HG02588 (cell line): ENCODE results near the gene KDM6A.
A peak's percentile ranks its signal among the peaks of the same experiment; 100 is the strongest.
"Not testable (repeated sequence)": the region's sequence is repeated elsewhere in the genome, so short reads cannot be mapped to it uniquely, and the experiment has no call there.

Experiments
- ATAC-seq: cut with Tn5 transposase; IDR thresholded peaks from one replicate; pipeline ENCODE4 v1.9.1; 2021; ENCODE audit warnings: mild to moderate bottlenecking, moderate library complexity; ENCODE audit not compliant: unreplicated experiment

KDM6A gene

DNA sequence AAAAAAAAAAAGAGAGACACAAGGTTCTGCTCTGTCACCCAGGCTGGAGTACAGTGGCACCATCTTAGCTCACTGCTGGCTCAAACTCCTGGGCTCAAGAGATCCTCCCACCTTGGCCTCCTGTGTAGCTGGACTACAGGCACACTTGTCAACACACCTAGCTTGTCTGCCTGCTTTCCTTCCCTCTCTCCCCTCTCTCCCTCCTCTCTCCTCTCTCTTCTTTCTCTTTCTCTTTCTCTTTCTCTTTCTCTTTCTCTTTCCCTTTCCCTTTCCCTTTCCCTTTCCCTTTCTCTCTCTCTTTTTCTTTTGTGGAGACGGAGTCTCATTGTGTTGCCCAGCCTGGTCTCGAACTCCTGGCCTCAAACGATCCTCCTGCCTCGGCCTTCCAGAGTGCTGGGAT is 195.6 kb downstream of the KDM6A start:
- ATAC-seq, result no peak

DNA sequence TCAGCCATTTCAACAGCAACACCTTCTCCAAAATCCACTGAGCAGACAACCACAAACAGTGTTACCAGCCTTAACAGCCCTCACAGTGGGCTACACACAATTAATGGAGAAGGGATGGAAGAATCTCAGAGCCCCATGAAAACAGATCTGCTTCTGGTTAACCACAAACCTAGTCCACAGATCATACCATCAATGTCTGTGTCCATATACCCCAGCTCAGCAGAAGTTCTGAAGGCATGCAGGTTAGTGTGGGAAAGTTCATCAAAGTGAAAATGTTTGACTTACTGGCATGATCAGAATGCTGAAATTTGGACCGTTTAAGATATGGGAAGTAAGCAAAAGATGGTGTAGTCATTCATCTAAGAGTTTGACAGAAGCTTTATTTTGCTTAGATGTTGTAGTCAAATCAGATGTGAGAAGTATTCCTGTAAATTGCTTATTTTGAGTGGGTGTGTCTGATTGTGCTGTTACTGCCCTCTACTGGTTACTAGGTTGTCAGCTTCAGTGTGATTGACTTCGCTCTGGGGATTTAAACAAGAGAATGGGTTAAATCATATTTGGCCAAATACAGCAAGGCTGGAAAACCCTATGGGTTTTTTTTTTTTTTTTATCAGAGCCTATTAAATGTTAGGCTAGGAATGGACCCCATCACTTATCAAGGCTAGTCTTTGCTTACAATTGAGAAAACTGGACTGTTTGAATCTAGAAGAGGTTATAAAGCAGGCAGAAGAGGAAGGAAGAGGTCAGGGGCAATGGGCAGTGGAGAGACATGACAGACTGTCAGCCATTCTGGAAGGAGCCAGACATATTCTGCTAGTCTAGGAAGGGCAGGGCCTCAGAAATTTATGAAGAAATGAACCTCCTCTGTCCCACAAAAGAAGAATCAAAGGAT is 197.4 kb downstream of the KDM6A start:
- ATAC-seq, result no peak

DNA sequence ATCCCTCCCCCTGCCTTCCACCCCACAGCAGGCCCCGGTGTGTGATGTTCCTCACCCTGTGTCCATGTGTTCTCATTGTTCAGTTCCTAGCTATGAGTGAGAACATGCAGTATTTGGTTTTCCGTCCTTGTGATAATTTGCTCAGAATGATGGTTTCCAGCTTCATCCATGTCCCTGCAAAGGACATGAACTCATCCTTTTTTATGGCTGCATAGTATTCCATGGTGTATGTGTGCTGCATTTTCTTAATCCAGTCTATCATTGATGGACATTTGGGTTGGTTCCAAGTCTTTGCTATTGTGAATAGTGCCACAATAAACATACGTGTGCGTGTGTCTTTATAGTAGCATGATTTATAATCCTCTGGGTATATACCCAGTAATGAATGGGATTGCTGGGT is 200.0 kb downstream of the KDM6A start:
- not testable (repeated sequence) for ATAC-seq

- peak; percentile 70 for ATAC-seq
Observed at GRCh38 chrX:45077748-45078424, 204.9 kb downstream of the KDM6A start.

DNA sequence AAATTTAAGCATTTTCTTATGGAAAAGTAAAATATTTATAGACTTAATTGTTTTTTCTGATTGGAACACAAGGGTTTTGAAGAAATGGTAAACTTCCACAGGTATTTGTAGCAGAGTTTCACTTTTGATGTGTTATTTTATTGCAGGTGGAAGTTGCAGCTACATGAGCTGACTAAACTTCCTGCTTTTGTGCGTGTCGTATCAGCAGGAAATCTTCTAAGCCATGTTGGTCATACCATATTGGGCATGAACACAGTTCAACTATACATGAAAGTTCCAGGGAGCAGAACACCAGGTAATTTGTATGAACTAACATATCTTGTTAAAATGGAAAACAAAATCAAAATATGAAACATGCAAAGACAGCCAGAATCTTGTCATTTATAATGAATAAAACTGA is 210.3 kb downstream of the KDM6A start:
- ATAC-seq, result no peak

GRCh38 chrX:45110494-45110893 is 237.5 kb downstream of the KDM6A start:
- no peak for ATAC-seq

DNA sequence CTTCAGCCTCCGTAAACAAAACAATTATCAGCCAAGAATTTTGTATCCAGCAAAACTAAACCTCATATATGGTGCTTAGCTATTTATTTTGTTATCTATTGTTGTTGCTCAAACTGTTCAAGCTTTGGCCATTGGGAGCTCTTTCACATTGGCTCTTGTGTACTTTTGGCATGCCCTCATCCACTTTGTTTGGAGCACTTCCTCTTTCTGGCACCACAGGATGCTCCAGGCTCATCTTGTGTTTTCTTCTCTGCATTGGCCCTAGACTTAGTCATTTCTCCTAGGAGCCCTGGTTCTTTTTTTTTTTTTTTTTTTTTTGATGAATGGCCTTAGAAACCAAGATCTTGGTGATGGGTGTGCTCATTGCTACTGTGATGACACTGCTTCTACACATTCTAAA is 253.2 kb downstream of the KDM6A start:
- ATAC-seq, result no peak

- ATAC-seq, result no peak
Observed at GRCh38 chrX:45128896-45129454, 256.0 kb downstream of the KDM6A start.

DNA sequence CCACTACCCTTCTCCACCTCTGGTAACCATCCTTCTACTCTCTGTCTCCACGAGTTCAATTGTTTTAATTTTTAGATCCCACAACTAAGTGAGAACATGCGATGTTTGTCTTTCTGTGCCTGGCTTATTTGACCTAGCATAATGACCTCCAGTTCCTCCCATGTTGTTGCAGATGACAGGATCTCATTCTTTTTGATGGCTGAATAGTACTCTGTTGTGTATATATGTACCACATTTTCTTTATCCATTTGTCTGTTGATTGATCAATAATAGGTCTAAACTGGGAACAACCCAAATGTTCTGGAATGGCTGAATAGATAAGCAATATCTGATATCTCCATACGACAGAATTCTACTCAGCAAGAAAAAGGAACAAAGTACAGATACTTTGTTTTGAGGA is 260.5 kb downstream of the KDM6A start:
- ATAC-seq, result no peak

DNA sequence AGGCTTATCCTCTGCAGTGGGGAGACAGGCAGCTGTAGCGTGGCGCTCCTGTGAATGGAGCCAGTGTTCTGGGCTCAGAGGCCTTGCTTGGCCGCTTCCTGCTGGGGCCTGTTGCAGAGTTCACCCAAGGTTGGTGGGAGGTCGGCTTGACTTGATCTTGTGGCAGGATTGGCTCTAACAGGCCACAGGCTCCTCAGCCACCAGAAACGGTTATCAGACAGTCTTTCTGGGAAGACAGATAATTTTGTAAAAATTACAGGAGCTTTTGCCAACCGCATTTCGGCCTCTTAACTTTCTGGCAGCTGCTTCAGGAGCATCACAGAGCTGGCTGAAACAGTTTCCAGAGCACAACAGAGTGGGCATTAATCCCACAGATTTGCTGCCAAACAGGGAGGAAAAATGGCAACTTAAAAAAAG is 261.3 kb downstream of the KDM6A start:
- ATAC-seq, result no peak

DNA sequence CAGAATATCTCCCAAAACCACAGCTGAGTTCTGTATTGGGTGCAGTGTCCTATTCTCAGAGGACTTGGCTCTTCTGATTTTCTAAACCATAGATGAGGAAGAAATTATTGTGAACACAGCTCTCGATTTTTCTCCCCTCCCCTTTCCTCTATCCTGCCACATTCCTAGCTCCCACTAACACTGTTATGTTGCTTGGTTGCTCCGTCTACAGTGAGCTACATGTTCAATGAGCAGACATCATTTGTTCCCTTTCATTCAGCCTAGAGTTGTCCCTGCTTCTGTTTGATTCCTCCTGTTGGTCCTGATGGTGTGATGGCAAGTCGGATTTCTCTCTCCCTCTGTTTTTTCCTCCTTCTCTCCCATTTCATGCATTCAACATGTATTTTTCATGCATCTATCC is 261.8 kb downstream of the KDM6A start:
- ATAC-seq, result no peak

DNA sequence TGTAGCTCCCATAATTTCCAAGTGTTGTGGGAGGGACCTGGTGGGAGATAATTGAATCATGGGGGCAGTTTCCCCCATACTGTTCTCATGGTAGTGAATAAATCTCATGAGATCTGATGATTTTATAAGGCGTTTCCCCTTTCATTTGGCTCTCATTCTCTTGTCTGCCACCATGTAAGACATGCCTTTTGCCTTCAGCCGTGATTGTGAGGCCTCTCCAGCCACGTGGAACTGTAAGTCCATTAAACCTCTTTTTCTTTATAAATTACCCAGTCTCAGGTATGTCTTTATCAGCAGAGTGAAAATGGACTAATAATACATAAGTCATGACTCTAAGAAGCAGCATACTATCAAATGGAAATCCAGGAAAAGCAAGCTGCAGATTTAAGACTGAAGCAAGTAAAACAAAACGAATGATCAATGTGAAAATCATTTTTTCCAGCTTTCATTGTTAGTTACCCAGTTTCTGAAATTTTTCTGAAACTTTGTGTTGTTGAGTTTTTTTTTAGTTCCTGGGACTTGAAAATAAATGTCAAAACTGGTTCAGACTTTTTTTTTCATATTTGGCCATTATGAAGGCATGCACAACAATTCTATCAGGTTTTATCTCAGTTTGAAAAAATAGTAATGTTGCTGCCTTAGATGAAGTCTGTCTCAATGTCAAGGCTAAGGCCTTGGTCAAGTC is 262.5 kb downstream of the KDM6A start:
- ATAC-seq, result not testable (repeated sequence)

- ATAC-seq, result no peak
Observed at GRCh38 chrX:45137531-45137930, 264.5 kb downstream of the KDM6A start.

- ATAC-seq, result no peak
Observed at GRCh38 chrX:45138525-45138924, 265.5 kb downstream of the KDM6A start.

DNA sequence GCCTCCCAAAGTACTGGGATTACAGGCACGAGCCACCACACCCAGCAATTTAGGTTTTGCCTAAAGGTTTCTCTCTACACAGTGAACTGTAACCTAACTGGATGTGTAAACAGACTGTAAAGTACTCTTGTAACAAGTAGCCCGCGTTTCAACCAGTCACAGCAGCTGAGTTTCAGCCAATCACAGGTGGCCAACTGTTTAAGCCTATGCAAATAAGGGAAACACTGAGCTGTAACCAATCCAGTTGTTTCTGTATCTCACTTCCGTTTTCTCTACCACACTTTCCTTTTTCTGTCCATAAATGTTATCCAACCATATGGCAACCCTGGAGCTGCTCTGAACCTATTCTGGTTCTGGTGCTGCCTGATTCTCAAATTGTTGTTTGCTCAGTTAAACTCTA is 267.8 kb downstream of the KDM6A start:
- ATAC-seq, result no peak

GRCh38 chrX:45142185-45142584 is 269.2 kb downstream of the KDM6A start:
- no peak for ATAC-seq

GRCh38 chrX:45143455-45143854 is 270.5 kb downstream of the KDM6A start:
- ATAC-seq, result no peak

DNA sequence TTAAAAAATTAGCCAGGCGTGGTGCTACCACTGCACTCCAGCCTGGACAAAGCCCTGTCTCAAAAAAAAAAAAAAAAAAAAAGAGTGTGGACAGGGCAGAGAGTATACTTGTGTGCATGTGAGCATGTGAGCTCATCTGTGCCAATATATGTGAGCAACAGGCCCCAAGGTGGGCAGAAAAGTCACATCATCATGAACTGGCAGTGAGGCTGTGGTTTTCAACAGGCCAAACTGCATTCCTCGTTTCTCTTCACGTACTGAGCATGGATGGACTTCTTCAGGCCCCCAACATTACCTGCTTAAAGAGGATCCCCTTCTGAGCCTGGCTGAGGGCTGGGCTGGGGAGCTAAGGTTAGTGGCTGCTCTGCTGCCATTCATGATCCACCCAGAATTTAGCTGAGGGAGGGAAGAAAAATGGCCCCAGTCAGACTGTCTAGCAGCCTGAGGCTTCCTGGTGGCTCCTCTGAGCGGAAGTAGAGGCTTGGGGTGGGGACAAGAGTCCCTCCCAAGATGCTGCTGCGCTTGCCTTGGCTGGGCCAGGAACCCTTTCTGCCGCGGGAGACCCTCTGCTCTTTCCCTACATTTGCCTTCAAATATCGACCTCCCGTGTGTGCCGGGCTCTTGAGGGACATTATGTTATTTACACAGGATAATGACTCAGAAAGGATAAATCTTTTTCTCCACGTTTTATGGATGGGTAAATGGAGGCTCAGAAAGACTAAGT is 272.7 kb downstream of the KDM6A start:
- no peak for ATAC-seq

DNA sequence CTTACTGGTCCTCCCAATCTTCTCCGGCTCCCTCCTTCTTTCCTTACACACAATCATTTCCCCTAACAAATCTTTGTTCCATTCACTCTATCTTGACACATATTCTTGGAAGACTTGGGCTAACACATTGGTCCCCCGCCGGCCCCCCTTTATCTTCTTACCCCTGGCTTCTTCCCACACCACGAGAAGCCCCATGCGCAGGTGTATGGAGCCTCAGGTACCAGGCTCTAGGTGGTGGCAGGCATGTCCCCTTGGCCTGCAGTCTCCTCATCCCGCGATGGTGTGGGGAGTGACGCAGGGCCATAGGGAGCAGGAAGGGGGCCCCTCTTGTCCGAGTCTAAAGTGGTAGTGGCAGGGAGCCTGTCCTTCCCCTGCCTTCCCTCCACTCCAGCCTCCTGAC is 277.8 kb downstream of the KDM6A start:
- no peak for ATAC-seq

GRCh38 chrX:45154033-45154360 is 281.0 kb downstream of the KDM6A start:
- ATAC-seq, result no peak

- no peak for ATAC-seq
Observed at GRCh38 chrX:45154462-45154861, 281.5 kb downstream of the KDM6A start.
